Measurements from ENCODE around the gene AP3M1. TPM values are rescaled to one million over a fixed set of nuclear protein-coding genes. Genes with fewer than 3 reads are reported as not detected.

The AP3M1 gene
- total and polyA plus RNA-seq, 12 donors = 6.6 to 33.2 (median 27.4) TPM

GRCh38 chr10:74078037-74078436 lies 72.6 kb downstream of the AP3M1 start:
- DNase-seq = no peak
- Histone ChIP-seq H3K27ac (peak overlapping the region in 2 of 10 donors; percentile 12 to 54), H3K4me3 (no peak overlapping the region), H3K36me3 (peaks cover 0 to 72% (median 17%) of the 10 kb centered on the region in 9 donors), H3K27me3 (no peaks in the 10 kb centered on the region), H3K9me3 (no peaks in the 10 kb centered on the region), H3K4me1 (peaks cover 0 to 66% (median 38%) of the 10 kb centered on the region in 9 donors)
- WGBS, 2 donors = 66 to 70% methylated on average over 1 of the region's 1 CpG
- ATAC-seq = no peak
- no peak for TF ChIP-seq CTCF (IDR thresholded peaks at IDR 0.05)
- intact Hi-C loops (cut with DNase I) = loop anchor here in 3 of 10 donors (2.0 to 10.0 kb wide), 4 partner anchors 73 to 193 kb away; no protein-coding TSS in a partner anchor

- Histone ChIP-seq H3K9me3 (no peaks in the 10 kb centered on the region), H3K4me1 (peaks cover 0 to 66% (median 41%) of the 10 kb centered on the region in 9 donors), H3K27ac (no peak overlapping the region), H3K4me3 (no peak overlapping the region), H3K36me3 (peaks cover 0 to 72% (median 22%) of the 10 kb centered on the region in 9 donors), H3K27me3 (no peaks in the 10 kb centered on the region)
- no peak for TF ChIP-seq CTCF (IDR thresholded peaks at IDR 0.05)
- intact Hi-C loops (cut with DNase I) = loop anchor here in 3 of 10 donors (5.0 to 10.0 kb wide), 3 partner anchors 73 to 193 kb away; no protein-coding TSS in a partner anchor
- ATAC-seq = no peak
- WGBS, 2 donors = 95 to 96% methylated on average over 4 of the region's 4 CpGs
- DNase-seq = no peak
These were observed 73.2 kb downstream of the AP3M1 start for GRCh38 chr10:74077416-74077815.

GRCh38 chr10:74076961-74077360 lies 73.7 kb downstream of the AP3M1 start:
- Histone ChIP-seq H3K4me1 (peaks cover 0 to 66% (median 41%) of the 10 kb centered on the region in 9 donors), H3K36me3 (peaks cover 0 to 71% (median 22%) of the 10 kb centered on the region in 9 donors), H3K27ac (no peak overlapping the region)

GRCh38 chr10:74075906-74076305 lies 74.7 kb downstream of the AP3M1 start:
- intact Hi-C loops (cut with DNase I) = loop anchor here in 3 of 10 donors (5.0 to 10.0 kb wide), 3 partner anchors 71 to 191 kb away; no protein-coding TSS in a partner anchor
- peaks cover 0 to 71% (median 22%) of the 10 kb centered on the region in 9 donors for H3K36me3 ChIP-seq

More at GRCh38 chr10:74076961-74077360, 73.7 kb downstream of the AP3M1 start:
- Histone ChIP-seq H3K9me3 (no peaks in the 10 kb centered on the region), H3K4me3 (no peak overlapping the region), H3K27me3 (no peaks in the 10 kb centered on the region)
- WGBS, 2 donors = 87 to 88% methylated on average over 2 of the region's 2 CpGs
- no peak for DNase-seq
- intact Hi-C loops (cut with DNase I) = loop anchor here in 3 of 10 donors (5.0 to 10.0 kb wide), 3 partner anchors 72 to 192 kb away; no protein-coding TSS in a partner anchor
- no peak for TF ChIP-seq CTCF (IDR thresholded peaks at IDR 0.05)
- no peak for ATAC-seq

More at GRCh38 chr10:74075906-74076305, 74.7 kb downstream of the AP3M1 start:
- DNase-seq = no peak
- WGBS, 2 donors = 94% methylated on average over 5 of the region's 5 CpGs
- no peaks in the 10 kb centered on the region for H3K9me3 ChIP-seq
- no peak for ATAC-seq
- no peaks in the 10 kb centered on the region for H3K27me3 ChIP-seq
- peaks cover 0 to 66% (median 41%) of the 10 kb centered on the region in 9 donors for H3K4me1 ChIP-seq
- TF ChIP-seq CTCF (IDR thresholded peaks at IDR 0.05) = no peak
- H3K27ac ChIP-seq = no peak overlapping the region
- no peak overlapping the region for H3K4me3 ChIP-seq
